ENCODE data around the gene RTKN2. TPM values are rescaled to one million over a fixed set of nuclear protein-coding genes. Genes with fewer than 3 reads are reported as not detected.

The RTKN2 gene
- total and polyA plus RNA-seq, 2 donors (not counting 1 experiment from before 2014, with no cell fraction given): 0.07 to 0.22 TPM

- ChIA-PET POLR2A (interaction anchor here (0.6 kb wide), 1 partner anchor 162 kb away, joined by 3 read pairs; no protein-coding TSS in a partner anchor), CTCF (no interaction called here)
- no peak overlapping the region for H3K9ac ChIP-seq (ENCODE audit: low read length)
- WGBS (ENCODE audit: insufficient coverage): 100% methylated on average over 2 of the region's 2 CpGs
- Mint-ChIP-seq H3K27ac (no peak overlapping the region), H3K4me3 (no peak overlapping the region), H3K9me3 (ENCODE audit: insufficient read depth) (no peaks in the 10 kb centered on the region), H3K27me3 (no peaks in the 10 kb centered on the region), H3K4me1 (peaks cover 6% of the 10 kb centered on the region)
- H3K4me1 ChIP-seq (ENCODE audit: control insufficient read depth in 2 of 2, insufficient read depth in 2 of 2, low read length in 2 of 2): peaks cover 9 to 11% of the 10 kb centered on the region in 2 donors
- no peaks in the 10 kb centered on the region for H3K79me2 ChIP-seq (ENCODE audit: control insufficient read depth, insufficient read depth, low read length)
- H3K9me3 ChIP-seq (ENCODE audit: control extremely low read depth in 1 of 3, control insufficient read depth in 2 of 3, insufficient read depth in 1 of 3, low read length in 2 of 3): peaks cover 0 to 3% (median 0%) of the 10 kb centered on the region in 3 donors
- H4K20me1 ChIP-seq (ENCODE audit: control insufficient read depth, insufficient read depth, low read length, poor library complexity, severe bottlenecking): no peaks in the 10 kb centered on the region
- intact Hi-C loops (cut with micrococcal nuclease): loop anchor here (5.0 kb wide), 1 partner anchor 37 kb away; no protein-coding TSS in a partner anchor
- H3K27ac ChIP-seq (ENCODE audit: low read length in 2 of 2): no peak overlapping the region
- H3K4me3 ChIP-seq (ENCODE audit: control extremely low read depth in 1 of 5, extremely low read depth in 1 of 5, insufficient read depth in 1 of 5, low read depth in 2 of 5, low read length in 4 of 5): no peak overlapping the region
- no peak overlapping the region for H3K4me2 ChIP-seq (replicated peaks; ENCODE audit: low read depth, low read length, poor library complexity, severe bottlenecking)
- no peaks in the 10 kb centered on the region for H3K27me3 ChIP-seq (replicated peaks in 1 of 4; ENCODE audit: control extremely low read depth in 1 of 4, control insufficient read depth in 3 of 4, insufficient read depth in 4 of 4, low read length in 3 of 4)
- ATAC-seq (ENCODE audit: low read depth) (no peak), DNase-seq (no peak)
- no peak overlapping the region for H2AFZ ChIP-seq (ENCODE audit: insufficient read depth, low read depth, low read length, poor library complexity, severe bottlenecking)
- no peak for TF ChIP-seq CTCF (IDR thresholded peaks at IDR 0.05)
- no peak for TF ChIP-seq EZH2 (IDR thresholded peaks at IDR 0.05; ENCODE audit: borderline replicate concordance, insufficient read depth, low read depth, low read length, poor library complexity, severe bottlenecking)
- H3K36me3 ChIP-seq (replicated peaks in 1 of 2; ENCODE audit: control extremely low read depth in 1 of 2, control insufficient read depth in 1 of 2, extremely low read depth in 1 of 2, insufficient read depth in 2 of 2, low read length in 1 of 2): no peaks in the 10 kb centered on the region
Measured at GRCh38 chr10:62154231-62154630, 114.4 kb downstream of the RTKN2 start.

GRCh38 chr10:62153191-62153590 lies 115.5 kb downstream of the RTKN2 start:
- no peaks in the 10 kb centered on the region for H3K36me3 ChIP-seq (replicated peaks in 1 of 2; ENCODE audit: control extremely low read depth in 1 of 2, control insufficient read depth in 1 of 2, extremely low read depth in 1 of 2, insufficient read depth in 2 of 2, low read length in 1 of 2)
- ChIA-PET POLR2A (no interaction called here), CTCF (no interaction called here)
- no peak overlapping the region for H3K4me3 ChIP-seq (ENCODE audit: control extremely low read depth in 1 of 5, extremely low read depth in 1 of 5, insufficient read depth in 1 of 5, low read depth in 2 of 5, low read length in 4 of 5)
- 80% methylated on average over 1 of the region's 1 CpG for WGBS (ENCODE audit: insufficient coverage)
- H3K79me2 ChIP-seq (ENCODE audit: control insufficient read depth, insufficient read depth, low read length): no peaks in the 10 kb centered on the region
- H3K4me1 ChIP-seq (ENCODE audit: control insufficient read depth in 2 of 2, insufficient read depth in 2 of 2, low read length in 2 of 2): peaks cover 6 to 7% of the 10 kb centered on the region in 2 donors
- no peaks in the 10 kb centered on the region for H3K27me3 Mint-ChIP-seq
- no peak overlapping the region for H3K27ac ChIP-seq (ENCODE audit: low read length in 2 of 2)
- no peaks in the 10 kb centered on the region for H4K20me1 ChIP-seq (ENCODE audit: control insufficient read depth, insufficient read depth, low read length, poor library complexity, severe bottlenecking)
- no peak overlapping the region for H3K4me2 ChIP-seq (replicated peaks; ENCODE audit: low read depth, low read length, poor library complexity, severe bottlenecking)
- H2AFZ ChIP-seq (ENCODE audit: insufficient read depth, low read depth, low read length, poor library complexity, severe bottlenecking): no peak overlapping the region
- H3K9me3 Mint-ChIP-seq (ENCODE audit: insufficient read depth): no peaks in the 10 kb centered on the region
- H3K27me3 ChIP-seq (replicated peaks in 1 of 4; ENCODE audit: control extremely low read depth in 1 of 4, control insufficient read depth in 3 of 4, insufficient read depth in 4 of 4, low read length in 3 of 4): no peaks in the 10 kb centered on the region
- H3K27ac Mint-ChIP-seq: no peak overlapping the region
- no peak for DNase-seq
- no peak overlapping the region for H3K9ac ChIP-seq (ENCODE audit: low read length)
- intact Hi-C loops (cut with micrococcal nuclease): loop anchor here (5.0 kb wide), 1 partner anchor 36 kb away; no protein-coding TSS in a partner anchor
- H3K4me3 Mint-ChIP-seq: no peak overlapping the region
- no peak for TF ChIP-seq CTCF (IDR thresholded peaks at IDR 0.05)
- TF ChIP-seq EZH2 (IDR thresholded peaks at IDR 0.05; ENCODE audit: borderline replicate concordance, insufficient read depth, low read depth, low read length, poor library complexity, severe bottlenecking): no peak
- peaks cover 0 to 3% (median 0%) of the 10 kb centered on the region in 3 donors for H3K9me3 ChIP-seq (ENCODE audit: control extremely low read depth in 1 of 3, control insufficient read depth in 2 of 3, insufficient read depth in 1 of 3, low read length in 2 of 3)
- no peak for ATAC-seq (ENCODE audit: low read depth)
- peaks cover 6% of the 10 kb centered on the region for H3K4me1 Mint-ChIP-seq
